Measurements from ENCODE around the gene ZNF697.
"Not testable (repeated sequence)": the region's sequence is repeated elsewhere in the genome, so short reads cannot be mapped to it uniquely, and the experiment has no call there.

Gene ZNF697

DNA sequence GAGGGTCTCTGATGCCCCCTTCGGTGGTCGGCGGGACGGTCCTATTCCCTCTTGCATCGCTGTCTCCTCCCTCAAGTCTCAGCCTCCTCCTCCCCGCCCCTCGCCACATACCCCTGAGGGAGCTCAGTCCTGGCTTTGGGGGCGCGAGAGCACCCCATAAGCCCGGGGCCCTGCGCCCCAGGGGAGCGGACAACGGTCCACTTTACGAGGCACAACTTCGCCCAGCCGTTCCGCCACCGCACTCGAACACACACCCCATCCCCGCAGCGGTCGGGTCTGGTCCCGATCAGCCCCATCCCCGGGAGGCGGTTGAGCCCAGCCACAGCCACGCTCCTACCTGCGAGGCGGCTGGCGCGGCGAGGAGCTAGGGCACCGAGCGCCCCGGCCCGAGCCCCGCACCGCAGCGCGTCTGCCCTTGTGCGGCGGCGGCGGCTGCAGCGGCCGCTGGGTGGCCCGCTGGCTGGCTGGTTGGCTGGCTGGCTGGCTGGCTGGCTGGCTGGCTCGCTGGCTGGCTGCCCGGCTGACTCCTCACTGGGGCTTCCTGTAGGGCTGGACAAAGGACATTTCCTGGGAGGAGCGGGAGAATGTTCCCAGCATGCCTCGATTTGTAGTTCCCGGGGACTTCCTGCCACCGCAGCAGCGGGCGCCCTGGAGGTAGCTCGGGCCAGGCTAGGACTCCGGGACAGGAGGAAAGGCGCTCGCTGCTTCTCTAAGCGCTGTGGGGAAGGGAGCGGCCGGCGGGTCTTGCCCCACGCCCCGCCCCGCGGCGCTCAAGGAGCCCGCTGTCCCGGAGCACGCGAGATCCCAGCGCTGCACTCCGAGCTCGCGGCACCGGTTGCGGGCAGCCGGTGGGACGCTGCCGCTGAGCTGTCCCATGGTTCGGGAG lies at the start of gene ZNF697:
ZNF697 (minus strand) TSS at position 533 of the 886 bp plus-strand sequence. CDS start 22,166 bp downstream, outside the sequence.
- DNase-seq = peak; percentile 89 to 96 (median 93)

DNA sequence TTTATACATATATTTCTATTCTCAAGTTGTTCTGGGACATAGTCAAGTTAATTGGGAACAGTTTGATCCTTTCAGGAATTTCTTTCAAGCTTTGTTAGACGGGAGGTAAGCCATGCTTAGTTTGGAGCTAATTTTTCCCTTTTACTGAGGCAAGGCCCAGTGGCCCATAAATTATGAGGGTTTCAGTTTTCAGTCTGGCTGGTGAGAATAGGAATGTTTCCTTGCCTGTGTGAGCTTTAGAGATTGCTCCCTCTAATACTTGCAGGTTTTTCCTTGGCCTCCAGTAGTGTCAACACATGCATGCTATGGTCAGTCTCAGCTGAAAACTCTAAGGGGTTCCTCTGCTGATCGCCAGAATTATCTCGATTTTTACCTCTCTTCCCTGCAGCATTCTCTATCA lies 49.5 kb upstream of the ZNF697 start:
- no peak for DNase-seq

DNA sequence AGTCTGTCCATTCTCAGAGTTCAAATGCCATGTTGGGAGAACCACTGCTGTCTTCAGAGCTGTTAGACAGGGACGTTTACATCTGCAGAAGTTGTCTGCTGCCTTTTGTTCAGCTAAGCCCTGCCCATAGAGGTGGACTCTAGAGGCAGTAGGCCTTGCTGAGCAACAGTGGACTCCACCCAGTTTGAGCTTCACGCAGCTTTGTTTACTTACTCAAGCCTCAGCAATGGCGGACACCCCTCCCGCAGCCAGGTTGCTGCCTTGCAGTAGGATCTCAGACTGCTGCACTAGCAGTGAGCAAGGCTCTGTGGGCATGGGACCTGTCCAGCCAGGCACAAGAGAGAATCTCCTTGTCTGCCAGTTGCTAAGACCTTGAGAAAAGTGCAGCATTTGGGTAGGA lies 48.8 kb upstream of the ZNF697 start:
- DNase-seq = not testable (repeated sequence)

DNA sequence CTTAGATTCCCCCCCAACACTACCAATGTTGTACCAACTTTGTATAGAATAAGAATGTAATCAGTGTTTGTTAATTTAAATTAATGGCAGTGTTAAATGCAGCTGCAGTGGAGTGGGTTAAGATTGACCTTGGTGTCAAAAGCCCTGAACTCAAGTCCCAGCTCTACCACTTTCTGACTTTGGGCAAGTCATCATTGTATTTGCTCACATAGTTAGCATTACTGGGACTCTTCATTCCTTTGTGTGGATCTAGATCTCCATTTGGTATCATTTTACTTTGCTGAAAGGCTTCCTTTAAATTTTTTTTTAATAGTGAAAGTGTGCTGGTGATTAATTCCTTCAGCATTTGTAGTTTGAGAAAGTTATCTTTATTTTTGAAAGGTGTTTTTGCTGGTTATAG lies 41.4 kb upstream of the ZNF697 start:
- DNase-seq = no peak

DNA sequence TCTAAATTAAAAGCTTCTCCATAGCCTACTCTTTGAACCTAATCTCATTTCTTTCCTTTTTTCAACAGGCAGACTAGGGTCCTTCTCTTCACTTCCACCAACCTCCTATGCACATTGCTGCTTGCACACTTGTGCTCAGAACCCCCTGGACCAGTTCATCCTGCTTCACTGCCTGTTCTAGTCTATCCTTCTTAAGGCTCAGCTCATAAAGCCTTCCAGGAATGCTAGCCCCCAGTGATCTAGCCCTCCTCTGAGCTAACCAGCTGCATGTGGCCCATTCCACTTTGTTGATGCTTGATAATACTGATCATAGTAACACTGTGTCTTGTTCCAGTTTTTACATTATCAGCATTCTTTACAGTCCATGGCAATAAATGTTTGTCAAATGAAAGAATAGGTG lies 40.7 kb upstream of the ZNF697 start:
- DNase-seq = no peak

DNA sequence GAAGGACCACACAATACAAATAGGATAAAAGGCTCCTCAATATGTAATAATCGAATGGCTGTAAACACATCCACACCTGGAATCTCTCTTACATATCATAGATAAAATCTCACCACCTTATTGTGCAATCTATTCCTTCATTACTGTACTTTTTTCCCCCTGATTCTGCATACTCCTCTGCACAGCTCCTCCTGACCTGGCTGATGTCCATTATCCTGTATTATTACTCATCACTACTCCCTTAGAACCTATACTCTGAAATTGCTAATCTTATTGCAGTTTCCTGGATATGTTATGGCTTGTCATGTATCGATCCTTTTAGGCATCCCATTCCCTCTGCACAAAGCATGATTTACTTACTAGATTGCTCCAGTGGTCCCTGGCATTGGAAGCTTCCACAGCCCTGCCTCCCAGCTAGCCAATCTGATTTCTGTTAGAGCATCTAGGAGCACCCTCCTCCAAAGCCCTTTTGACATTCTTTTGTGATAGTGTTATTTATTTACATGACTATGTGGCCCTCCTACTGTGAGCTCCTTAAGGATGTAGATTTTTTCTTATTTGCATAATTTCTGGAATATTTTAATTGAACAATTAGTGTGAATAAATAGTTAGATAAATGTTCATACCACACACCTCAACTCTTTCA lies 39.5 kb upstream of the ZNF697 start:
- DNase-seq = peak in 2 of 3 experiments; percentile 26 to 55

DNA sequence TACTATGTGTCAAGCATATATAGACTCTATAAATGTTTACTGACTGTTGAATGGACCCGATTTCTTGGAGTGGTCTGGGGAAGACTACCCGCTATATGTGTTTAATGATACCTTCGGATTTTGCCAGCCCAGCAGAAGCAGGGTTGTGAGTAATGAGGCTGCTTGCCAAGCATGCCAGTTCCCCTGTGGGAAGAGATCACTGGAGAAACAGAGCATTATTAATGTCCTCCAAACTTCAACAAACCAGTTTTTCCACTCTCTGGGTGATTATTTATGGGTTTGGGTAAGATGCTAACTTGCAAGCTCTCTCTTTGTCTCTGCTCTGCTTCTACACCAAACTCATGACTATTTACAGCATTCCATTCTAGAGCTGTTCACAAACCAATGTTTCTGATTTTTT lies 38.6 kb upstream of the ZNF697 start:
- peak in 2 of 3 experiments; percentile 56 to 90 for DNase-seq

DNA sequence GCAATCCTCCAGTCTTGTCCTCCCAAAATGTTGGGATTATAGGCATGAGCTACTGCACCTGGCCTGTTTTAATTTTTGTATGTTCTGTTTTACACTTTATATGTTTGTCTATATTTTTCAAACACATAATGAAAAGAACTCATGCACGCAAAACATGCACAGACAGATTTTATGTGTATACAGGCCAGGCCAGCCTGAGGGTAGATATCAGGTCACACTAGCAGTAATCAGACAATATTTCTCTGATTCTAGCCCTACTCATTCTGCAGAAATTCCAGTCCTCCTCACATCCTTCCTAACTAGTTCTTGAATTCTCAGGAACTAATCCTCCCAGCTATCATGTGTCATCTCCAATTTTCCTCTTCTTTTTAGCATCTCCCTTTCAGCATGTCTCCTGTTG lies 35.8 kb upstream of the ZNF697 start:
- DNase-seq = no peak

DNA sequence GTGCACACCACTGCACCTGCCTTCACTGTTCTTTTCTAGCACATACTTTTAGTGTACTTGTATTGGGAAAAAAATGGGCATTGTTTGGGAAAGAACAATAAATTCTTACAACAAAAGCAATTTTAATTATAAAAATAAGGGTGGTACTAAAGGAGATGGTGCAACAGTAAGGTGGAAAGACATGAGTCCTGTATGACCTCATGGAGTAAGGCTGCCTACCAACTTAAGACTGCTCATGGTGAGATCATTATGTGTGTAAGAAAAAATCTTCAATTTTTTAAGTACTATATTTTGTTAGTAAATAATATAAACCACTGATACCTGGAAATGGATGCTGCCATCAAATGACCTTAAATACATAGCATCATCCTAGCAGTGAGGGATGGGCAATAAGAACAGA lies 34.1 kb upstream of the ZNF697 start:
- no peak for DNase-seq

DNA sequence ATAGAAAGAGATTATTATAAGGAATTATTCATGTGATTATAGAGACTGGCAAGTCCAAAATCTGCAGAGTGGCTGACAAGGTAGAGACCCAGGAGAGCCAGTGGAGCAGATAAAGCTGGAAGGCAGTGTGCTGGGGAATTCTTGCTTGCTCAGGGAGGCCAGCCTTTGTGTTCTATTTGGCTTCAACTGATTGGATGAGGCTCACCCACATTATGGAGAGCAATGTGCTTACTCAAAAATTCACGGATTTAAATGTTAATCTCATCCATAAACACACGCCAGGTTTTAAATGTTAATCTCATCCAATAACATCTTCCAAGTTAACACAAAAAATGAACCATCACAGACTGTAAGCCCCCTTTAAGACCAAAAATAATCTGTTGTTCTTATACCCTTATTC lies 33.5 kb upstream of the ZNF697 start:
- no peak for DNase-seq

DNA sequence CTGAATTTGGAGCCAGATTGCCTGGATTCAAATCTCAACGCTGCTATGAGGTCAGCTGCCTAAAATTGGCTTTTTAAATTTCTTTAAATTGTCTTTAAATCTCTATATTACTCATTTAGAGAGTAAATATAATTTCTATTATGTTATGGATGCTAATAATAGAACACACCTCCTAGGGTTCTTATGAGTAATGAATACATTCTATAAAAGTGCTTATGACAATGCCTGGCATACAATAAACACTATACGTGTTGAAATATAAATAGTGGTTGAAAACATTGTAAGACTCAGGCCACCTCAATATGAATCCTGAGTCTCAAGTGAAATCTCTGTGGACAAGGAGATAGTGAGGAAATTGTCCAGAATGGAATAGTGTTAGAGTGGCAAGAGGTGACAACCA lies 32.7 kb upstream of the ZNF697 start:
- DNase-seq = no peak

DNA sequence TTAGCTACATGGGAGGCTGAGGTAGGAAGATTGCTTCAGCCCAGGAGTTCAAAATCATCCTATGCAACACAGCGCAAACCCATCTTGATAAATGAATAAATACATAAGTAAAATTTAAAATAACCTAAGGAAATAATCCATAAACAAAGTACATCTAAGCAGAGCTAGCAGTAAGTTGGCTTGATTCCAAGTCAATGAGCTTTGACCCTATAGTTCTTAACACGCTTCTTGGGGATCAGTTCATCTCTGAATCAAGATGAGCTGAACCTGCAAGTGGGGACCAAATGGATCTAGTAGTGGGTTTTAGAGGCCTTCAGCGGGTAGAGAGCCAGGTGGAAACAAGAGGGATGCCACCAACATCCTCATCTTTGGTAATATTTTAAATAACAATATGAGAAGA lies 32.1 kb upstream of the ZNF697 start:
- no peak for DNase-seq

DNA sequence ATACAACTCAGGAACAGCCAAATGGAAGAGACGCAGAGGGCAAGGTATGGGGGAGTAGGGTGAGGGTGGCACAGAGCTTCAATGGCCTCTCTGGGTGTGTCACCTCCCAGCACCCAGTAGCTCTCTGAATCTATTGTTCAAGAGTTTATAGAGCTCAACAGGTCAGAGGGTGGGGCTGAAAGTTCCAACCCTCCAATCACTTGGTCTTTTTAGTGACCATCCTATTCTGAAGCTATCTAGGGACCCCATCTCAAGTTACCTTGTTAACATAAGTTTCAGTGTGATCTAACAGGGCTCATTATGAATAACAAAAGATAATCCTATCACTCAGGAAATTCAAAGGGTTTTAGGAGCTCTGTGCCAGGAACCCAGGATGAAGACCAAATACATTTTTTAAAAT lies 31.2 kb upstream of the ZNF697 start:
- no peak for DNase-seq

DNA sequence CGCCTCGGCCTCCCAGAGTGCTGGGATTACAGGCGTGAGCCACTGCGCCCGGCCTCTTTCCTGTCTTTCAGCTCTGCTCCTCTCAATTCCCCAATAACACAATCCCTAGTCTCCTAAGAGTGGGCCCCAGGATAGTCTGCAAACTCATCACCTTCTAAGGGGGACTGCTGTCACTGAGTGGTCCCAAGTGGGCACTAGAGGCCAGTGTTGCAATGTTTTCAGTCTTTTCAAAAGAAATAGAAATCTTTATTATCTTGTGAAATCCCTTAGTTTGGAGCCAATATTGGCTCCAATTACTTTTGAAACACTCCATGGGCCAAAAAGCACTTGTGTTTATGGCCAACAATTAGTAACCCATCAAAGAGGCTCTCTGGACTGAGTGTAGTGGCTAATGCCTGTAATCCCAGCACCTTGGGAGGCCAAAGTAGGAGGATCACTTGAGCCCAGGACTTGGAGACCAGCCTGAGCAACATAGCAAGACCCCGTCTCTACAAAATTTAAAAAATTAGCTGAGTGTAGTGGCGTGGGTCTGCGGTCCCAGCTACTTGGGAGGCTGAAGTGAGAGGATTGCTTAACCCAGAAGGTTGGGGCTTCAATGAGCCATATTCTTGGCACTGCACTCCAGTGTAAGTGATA lies 28.6 kb upstream of the ZNF697 start:
- peak in 1 of 3 experiments; percentile 19 for DNase-seq

DNA sequence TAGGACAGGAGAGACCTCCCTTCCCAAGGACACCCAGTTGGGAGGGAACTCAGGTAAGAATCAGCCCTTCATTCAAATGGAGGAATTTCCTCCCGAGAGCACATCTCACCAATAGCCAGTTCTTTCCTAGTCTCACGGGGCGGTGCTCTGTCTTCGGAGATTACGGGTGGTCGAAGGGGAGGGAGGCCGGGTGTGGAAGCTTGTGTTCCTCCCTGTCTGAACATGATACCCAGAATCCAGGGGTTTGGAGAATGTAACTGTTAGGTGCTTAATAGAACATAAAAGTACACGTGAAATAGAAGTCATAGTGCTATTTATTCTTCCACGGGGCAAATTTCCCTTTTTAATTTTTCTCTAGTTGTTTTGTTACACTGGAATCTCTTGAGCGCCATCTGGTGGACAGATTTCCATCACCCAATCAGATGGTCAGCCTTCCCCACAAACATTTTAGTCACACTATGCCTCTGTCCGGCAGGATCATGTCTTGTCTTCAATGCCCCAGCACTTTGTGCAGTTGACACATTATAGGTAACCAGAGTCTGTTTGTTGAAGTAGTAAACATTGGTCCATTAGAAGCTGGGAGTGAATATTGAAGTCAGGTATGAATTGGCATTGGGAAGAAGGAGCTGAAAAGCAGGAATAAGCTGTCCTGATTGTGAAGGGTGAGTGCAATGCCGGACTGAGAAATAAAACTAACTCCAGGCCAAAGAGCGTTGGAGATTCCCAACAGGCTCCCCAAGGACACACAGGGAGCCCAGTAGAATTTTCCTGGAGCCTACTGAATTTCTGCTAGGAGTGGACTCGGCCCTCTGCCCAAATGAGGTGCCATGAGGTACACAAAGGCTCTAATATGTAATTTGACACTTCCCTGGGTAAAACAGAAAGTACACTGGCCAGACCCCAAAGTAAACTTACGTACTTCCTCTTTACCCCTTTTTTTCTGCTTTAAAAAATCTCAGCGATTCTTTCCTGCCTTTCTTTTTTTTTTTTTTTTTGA lies 27.6 kb upstream of the ZNF697 start:
- DNase-seq = peak; percentile 79 to 95 (median 88)

DNA sequence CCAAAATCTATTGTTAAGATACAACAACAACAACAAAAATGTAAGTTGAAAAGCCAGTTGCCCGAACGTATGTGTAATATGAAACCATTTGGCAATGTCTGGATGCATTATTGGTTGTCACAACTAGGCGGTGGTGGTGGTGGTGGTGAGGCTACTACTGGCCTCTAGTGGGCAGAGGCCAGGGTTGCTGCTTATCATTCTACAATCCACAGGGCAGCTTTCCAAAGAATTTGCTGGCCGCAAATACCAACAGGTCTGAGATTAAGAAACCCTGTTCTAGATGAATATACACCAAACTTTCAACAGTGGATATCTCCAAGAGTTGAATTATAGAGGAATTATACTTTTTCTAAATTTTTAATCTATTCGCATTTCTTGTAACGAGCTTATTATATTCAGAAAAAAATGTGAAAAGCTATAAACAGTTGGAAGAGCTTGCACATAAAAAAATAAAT lies 26.8 kb upstream of the ZNF697 start:
- DNase-seq = peak in 2 of 3 experiments; percentile 70 to 90

DNA sequence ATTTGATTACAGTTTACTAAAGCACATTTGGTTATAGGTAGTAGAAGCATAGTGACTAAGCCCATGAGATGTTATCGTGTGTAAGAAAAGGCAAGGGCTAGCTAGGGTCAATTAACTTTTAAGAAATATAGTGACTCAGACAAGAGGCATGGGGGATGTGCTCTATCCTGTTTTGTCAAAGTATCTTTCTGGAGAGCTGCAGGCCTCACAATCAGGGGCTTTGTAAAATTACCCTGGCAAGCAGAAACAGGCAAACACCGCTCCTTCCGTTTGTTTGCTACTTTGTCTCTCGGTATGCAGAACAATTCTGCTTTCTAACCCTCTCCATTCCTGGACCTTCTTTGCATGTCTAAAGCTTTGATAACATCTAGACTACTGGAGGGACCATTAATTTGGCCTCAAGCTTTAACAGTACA lies 26.1 kb upstream of the ZNF697 start:
- DNase-seq = no peak

DNA sequence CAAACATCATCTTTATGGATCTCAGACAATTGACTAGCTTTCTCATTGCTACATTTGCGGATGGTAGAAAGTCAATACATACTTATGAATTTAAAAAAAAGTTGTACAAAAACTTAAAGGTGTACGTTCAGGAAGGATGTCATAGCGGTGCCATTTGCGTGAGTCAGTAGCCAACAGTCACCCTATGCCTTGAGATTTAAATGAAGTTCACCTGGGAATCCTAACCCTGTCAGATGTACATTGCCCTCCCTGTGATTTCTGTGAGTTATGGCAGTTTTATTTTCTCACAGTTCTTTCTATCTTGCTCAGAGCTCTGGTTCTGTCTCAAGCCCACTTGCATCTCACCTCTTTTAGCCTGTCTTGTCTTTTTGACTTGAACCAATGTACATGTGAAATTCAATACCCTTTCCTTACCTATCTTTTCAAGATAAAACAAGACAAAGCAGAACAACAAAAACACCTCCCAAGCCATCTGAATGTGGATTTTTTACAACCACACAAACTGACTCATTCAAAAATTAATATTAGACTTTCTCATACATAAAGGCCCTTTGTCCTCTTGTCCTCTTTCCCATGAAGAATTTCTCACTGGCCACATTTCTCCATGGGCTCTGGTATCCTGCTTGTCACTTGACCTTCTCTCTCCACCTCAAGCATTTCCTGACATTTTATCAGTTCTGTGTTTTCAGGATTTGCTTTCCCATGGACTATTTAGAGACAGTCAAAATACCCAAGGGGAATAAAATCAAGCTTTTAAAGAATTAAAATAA lies 25.3 kb upstream of the ZNF697 start:
- no peak for DNase-seq

DNA sequence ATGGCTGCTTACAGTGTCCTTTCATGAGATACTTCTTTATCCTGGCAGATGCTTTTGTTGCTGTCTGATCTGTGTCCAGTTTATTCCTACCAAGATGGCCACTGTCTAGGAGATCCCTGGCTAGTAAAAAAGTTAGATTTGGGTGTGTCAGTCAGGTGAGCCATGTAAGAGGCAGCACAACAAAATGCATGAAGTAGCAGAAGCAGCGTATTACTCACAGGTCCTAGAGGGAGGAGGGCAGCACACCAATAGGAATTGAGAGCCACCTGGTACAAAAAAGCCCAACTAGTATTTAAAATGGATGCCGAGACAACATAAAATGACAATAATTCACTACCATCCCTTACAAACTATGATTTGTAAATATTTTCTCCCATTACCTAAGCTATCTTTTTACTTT lies 22.8 kb upstream of the ZNF697 start:
- DNase-seq = no peak

DNA sequence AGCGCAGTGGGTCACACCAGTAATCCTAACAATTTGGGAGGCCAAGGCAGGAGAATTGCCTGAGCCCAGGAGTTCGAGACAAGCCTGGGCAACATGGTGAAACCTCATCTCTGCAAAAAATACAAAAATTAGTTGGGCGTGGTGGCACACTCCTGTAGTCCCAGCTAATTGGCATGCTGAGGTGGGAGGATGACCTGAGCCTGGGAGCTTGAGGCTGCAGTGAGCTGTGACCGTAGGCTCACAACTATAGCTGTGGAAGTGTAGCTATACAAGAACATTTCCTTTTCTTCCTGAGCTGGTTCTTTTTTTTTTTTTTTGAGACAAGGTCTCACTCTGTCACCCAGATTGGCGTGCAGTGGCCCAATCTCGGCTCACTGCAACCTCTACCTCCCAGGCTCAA lies 19.1 kb upstream of the ZNF697 start:
- DNase-seq = no peak

DNA sequence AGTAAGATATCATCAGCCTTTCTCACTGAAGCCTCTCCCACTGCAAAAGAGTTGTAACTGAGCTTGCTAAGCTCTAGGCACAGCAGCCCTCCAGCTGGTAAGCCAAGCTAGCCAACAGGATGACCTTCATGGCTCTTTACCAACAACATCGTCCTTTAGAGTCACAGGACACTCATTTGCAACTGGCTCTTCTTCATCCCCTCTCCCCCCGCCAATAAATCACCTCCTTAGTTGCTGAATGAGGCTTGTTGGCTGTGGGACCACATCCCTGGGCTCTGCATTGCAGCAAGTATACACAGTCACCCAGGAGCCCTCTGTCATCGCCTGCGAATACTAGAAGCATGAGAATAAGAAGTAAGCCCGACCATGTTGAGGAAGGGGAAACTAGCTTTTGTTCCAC lies 16.0 kb upstream of the ZNF697 start:
- no peak for DNase-seq

DNA sequence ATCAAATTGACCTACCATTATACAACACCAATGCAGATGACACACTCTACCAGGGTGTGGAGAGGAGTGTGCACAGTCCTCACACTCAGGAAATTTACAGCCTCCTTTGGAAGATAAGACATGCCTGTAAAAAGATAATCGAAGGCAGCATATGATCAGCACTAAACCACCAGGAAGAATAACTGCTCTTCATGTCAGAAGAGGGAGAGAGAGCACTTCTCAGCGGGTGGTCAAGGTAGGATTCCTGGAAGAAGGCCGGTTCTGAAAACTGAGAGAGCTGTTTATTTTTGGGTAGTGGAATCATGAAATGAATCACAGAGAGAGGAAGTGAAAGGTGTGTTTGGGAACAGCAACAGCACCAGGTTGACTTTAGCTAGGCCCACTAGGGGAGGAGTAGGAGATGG lies 14.0 kb upstream of the ZNF697 start:
- DNase-seq = peak in 1 of 3 experiments; percentile 30

Data from NCI-H1417 (cell line).